Stimulated activated memory B cell treated with anti-CD40 and anti-IgM and Interleukin-4, amounts not matched to agents 10 μg/mL and 1 μg/mL and 100 μg/mL, for 72 hours (primary cell): ENCODE results near the gene LPAR1.

Experiments used
- ATAC-seq: fragments of 150-1000 bp; cut with Tn5 transposase; 2 replicates; pipeline ENCODE4 v1.10.0; 2021
- H3K27ac Mint-ChIP-seq: one replicate; pipeline ENCODE4 v1.8.0; 2022; ENCODE audit warnings: mild to moderate bottlenecking, mixed read lengths
- H3K27me3 Mint-ChIP-seq: one replicate; pipeline ENCODE4 v1.8.0; 2022; ENCODE audit warnings: mixed read lengths
- H3K36me3 Mint-ChIP-seq: one replicate; pipeline ENCODE4 v1.8.0; 2022; ENCODE audit warnings: mixed read lengths
- H3K4me1 Mint-ChIP-seq: one replicate; pipeline ENCODE4 v1.8.0; 2022; ENCODE audit warnings: mixed read lengths
- H3K4me3 Mint-ChIP-seq: one replicate; pipeline ENCODE4 v1.8.0; 2022; ENCODE audit warnings: mild to moderate bottlenecking, moderate library complexity, mixed read lengths
- H3K9me3 Mint-ChIP-seq: one replicate; pipeline ENCODE4 v1.8.0; 2022; ENCODE audit warnings: mixed read lengths

LPAR1 gene

GRCh38 chr9:111027798-111028197, 10.5 kb downstream of the LPAR1 start:
- H3K4me3 Mint-ChIP-seq = no peak overlapping the region
- no peak overlapping the region for H3K27ac Mint-ChIP-seq
- H3K4me1 Mint-ChIP-seq = no peaks in the 10 kb centered on the region
- no peak for ATAC-seq
- H3K27me3 Mint-ChIP-seq = no peaks in the 10 kb centered on the region
- no peaks in the 10 kb centered on the region for H3K36me3 Mint-ChIP-seq
- peaks cover 8% of the 10 kb centered on the region for H3K9me3 Mint-ChIP-seq

- no peaks in the 10 kb centered on the region for H3K27me3 Mint-ChIP-seq
- ATAC-seq = no peak
- no peak overlapping the region for H3K27ac Mint-ChIP-seq
- no peaks in the 10 kb centered on the region for H3K36me3 Mint-ChIP-seq
- H3K4me1 Mint-ChIP-seq = no peaks in the 10 kb centered on the region
- H3K9me3 Mint-ChIP-seq = peaks cover 8% of the 10 kb centered on the region
- no peak overlapping the region for H3K4me3 Mint-ChIP-seq
These were observed 15.1 kb downstream of the LPAR1 start for GRCh38 chr9:111023128-111023527.

DNA sequence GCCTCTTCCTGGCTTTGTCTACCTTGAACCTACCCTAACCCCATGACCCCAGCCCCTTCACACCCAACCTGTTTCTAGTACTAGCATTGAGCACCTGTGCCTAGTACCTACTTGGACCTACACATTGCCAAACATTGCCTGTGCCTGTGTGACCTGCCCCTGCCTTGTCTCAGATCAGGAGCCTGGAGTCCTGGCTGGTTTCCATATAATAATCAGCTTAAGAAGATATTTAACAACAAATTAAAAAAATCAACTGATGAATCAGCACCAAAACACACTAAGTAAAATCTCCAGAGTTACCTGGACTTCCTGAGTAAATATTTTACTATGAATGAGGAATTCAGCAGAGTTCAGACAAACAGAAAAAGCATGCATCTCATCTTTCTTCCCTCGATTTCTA, 17.7 kb downstream of the LPAR1 start:
- H3K27me3 Mint-ChIP-seq = no peaks in the 10 kb centered on the region

GRCh38 chr9:111016426-111017045, 21.7 kb downstream of the LPAR1 start:
- H3K27me3 Mint-ChIP-seq = no peaks in the 10 kb centered on the region
- H3K4me3 Mint-ChIP-seq = no peak overlapping the region
- H3K27ac Mint-ChIP-seq = no peak overlapping the region
- no peak for ATAC-seq
- H3K36me3 Mint-ChIP-seq = no peaks in the 10 kb centered on the region
- H3K9me3 Mint-ChIP-seq = peaks cover 2% of the 10 kb centered on the region
- no peaks in the 10 kb centered on the region for H3K4me1 Mint-ChIP-seq

More for the DNA sequence above, 17.7 kb downstream of the LPAR1 start:
- Mint-ChIP-seq H3K27ac (no peak overlapping the region), H3K36me3 (no peaks in the 10 kb centered on the region), H3K9me3 (peaks cover 8% of the 10 kb centered on the region), H3K4me3 (no peak overlapping the region), H3K4me1 (no peaks in the 10 kb centered on the region)
- ATAC-seq = no peak

- no peak for ATAC-seq
- no peaks in the 10 kb centered on the region for H3K27me3 Mint-ChIP-seq
These were observed 22.3 kb downstream of the LPAR1 start for GRCh38 chr9:111016016-111016415.

GRCh38 chr9:111013707-111014106, 24.6 kb downstream of the LPAR1 start:
- H3K27me3 Mint-ChIP-seq = no peaks in the 10 kb centered on the region
- ATAC-seq = no peak
- no peaks in the 10 kb centered on the region for H3K4me1 Mint-ChIP-seq
- no peaks in the 10 kb centered on the region for H3K36me3 Mint-ChIP-seq
- peaks cover 2% of the 10 kb centered on the region for H3K9me3 Mint-ChIP-seq
- H3K4me3 Mint-ChIP-seq = no peak overlapping the region
- no peak overlapping the region for H3K27ac Mint-ChIP-seq

More at GRCh38 chr9:111016016-111016415, 22.3 kb downstream of the LPAR1 start:
- Mint-ChIP-seq H3K9me3 (peaks cover 2% of the 10 kb centered on the region), H3K4me1 (no peaks in the 10 kb centered on the region), H3K27ac (no peak overlapping the region), H3K36me3 (no peaks in the 10 kb centered on the region), H3K4me3 (no peak overlapping the region)

DNA sequence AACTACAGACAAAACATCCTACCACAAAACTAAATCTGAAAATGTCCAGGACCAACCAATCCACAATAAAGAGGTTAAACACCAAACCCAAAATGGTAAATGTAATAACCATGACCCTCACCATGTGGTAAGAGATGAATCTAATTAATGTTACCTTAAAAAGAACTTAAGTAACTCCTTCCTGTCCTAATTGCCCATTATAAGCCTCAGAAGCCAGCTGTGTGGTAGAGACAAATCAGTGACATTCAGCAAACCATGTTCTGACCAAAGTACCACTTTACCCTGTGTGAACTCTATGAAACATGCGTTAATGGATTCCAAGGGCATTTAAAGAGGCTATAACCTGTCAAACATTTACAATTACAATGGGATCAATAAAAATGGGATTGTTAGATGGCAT, 25.0 kb downstream of the LPAR1 start:
- Mint-ChIP-seq H3K4me1 (no peaks in the 10 kb centered on the region), H3K27me3 (no peaks in the 10 kb centered on the region), H3K36me3 (no peaks in the 10 kb centered on the region), H3K9me3 (peaks cover 2% of the 10 kb centered on the region), H3K4me3 (no peak overlapping the region), H3K27ac (no peak overlapping the region)
- ATAC-seq = no peak

DNA sequence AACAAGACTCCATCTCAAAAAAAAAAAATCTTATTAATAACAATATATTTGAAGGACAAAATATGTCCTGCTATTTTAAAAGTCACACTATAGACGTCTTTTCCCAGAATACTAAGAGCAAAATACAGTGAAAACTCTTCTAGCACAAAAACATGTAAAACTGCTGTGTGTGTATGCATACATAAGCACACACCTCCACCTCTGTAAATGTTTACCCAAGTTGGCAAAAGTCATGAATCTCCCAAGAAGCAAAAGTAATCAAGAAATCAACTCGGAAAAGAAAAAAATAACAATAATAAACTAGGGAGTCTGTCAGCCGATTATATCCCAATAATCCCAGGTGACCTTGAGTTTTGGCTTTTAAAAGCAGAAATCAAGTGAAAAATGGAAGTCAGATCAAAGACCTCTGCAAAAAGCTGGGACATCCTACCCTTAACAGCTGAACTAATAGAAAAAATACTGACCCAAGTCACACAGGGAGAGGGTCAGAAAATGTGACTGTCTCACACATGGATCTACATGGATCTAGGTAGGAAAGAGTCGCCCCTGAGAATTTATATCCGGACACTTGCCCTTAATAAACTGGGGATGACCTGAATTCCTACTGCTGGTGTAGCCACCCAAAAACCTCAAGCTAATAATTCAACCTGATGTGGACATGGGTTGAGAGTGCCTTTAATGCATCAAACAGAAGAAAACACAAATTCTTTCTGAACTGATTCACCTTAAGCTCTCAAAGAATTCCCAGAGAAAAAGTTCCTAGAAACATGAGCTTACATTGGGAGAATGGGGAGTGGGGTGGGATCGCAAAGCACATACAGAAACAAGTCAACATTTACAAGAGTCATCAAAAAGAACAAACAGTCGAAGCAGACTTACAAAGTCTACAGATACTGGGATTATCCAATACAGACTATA, 29.9 kb downstream of the LPAR1 start:
- Mint-ChIP-seq H3K9me3 (peaks cover 9% of the 10 kb centered on the region), H3K4me1 (no peaks in the 10 kb centered on the region), H3K27me3 (no peaks in the 10 kb centered on the region), H3K36me3 (no peaks in the 10 kb centered on the region), H3K4me3 (no peak overlapping the region), H3K27ac (no peak overlapping the region)
- ATAC-seq = no peak

DNA sequence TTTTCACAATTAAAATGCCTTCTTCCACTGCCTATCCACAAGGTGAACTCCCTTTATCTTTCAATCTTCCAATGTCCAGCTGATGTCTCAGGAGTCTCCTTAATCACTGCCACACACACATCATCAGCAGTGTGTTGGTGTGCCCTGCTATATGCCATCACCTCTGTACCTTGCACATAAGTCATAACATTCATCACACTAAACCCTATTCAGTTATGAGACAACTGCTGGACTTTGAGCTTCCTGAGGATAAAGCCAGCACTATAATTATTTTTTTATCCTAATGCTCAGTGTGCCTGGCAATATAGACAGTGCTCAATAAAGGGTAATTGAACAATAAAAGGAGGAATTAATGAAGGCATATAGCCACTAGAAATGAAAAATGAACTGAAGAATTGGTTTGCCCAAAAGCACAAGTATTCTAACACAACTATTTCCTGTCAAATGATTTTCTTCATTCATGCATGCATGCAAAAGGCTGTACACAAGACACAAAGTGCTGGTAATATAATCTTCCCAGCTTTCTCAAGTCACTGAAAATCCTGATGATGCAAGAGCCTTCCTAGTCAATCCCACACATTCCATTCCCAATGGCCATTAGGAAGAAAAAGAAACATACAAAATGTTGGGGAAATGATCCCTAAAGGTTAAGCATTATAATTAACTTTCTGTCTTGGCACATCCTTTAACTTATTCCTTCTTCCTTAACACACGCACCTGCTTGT, 32.4 kb downstream of the LPAR1 start:
- H3K36me3 Mint-ChIP-seq = no peaks in the 10 kb centered on the region
- no peak overlapping the region for H3K27ac Mint-ChIP-seq
- peaks cover 6% of the 10 kb centered on the region for H3K9me3 Mint-ChIP-seq
- H3K27me3 Mint-ChIP-seq = no peaks in the 10 kb centered on the region
- H3K4me3 Mint-ChIP-seq = no peak overlapping the region
- no peaks in the 10 kb centered on the region for H3K4me1 Mint-ChIP-seq
- no peak for ATAC-seq

DNA sequence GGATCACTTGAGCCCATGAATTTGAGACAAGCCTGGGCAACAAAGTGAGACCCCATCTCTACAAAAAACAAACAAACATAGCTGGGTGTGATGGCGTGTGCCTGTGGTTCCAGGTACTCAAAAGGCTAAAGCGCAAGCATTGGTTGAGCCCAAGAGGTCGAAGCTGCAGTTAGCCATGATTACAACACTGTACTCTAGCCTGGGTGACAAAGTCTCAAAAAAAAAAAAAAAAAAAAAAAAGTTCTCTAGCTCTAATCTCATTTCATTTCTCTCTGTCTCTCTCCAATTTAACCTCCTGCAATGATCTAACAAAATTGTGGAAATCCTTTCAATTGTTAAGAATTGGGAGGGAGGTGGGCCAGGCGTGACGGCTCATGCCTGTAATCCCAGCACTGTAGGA, 33.3 kb downstream of the LPAR1 start:
- H3K27ac Mint-ChIP-seq = no peak overlapping the region
- H3K4me1 Mint-ChIP-seq = no peaks in the 10 kb centered on the region
- peaks cover 6% of the 10 kb centered on the region for H3K9me3 Mint-ChIP-seq
- H3K4me3 Mint-ChIP-seq = no peak overlapping the region
- no peaks in the 10 kb centered on the region for H3K36me3 Mint-ChIP-seq
- H3K27me3 Mint-ChIP-seq = no peaks in the 10 kb centered on the region
- no peak for ATAC-seq

DNA sequence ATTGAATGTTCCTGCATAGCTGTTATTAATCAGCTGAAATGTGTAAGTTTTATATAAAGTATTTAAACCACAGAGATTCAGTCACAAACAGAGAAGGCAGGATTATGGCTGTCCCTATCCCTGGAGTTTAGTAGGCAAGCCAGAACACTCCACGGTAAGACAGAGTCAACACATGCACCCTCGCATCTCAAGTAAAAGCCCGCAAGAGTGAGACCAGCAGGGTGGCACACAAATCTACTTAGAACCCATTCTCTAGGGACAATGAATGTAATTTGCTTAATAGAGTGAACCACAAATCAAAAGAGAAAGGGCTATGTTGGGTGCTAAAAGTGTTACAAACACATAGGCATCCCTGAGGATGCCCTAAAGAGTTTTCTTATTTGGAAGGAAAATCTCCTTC, 35.1 kb downstream of the LPAR1 start:
- no peaks in the 10 kb centered on the region for H3K27me3 Mint-ChIP-seq
- H3K4me3 Mint-ChIP-seq = no peak overlapping the region
- H3K36me3 Mint-ChIP-seq = no peaks in the 10 kb centered on the region
- peaks cover 6% of the 10 kb centered on the region for H3K9me3 Mint-ChIP-seq
- no peak for ATAC-seq
- H3K27ac Mint-ChIP-seq = no peak overlapping the region
- H3K4me1 Mint-ChIP-seq = no peaks in the 10 kb centered on the region

DNA sequence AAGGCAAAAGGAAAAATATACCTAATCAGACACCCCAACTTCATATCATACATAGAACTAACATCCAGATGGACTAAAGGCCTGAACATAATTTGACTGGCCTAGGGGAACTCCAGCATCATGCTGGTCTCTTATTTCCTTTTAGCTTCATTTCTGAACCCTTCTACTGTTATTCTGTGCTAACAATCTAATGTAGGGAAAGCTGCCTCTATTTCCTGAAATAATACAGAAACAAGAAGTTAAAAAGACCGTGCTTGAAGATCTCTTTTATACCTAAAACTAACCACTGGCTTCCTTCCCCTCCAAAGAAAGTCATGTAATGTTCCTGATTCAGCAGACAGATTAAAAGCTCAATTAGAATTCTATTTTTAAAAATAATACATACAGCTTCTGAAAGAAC, 36.7 kb downstream of the LPAR1 start:
- H3K9me3 Mint-ChIP-seq = peaks cover 6% of the 10 kb centered on the region

GRCh38 chr9:111000202-111000601, 38.1 kb downstream of the LPAR1 start:
- no peak for ATAC-seq
- H3K9me3 Mint-ChIP-seq = peaks cover 3% of the 10 kb centered on the region
- H3K4me1 Mint-ChIP-seq = no peaks in the 10 kb centered on the region
- H3K4me3 Mint-ChIP-seq = no peak overlapping the region
- H3K27ac Mint-ChIP-seq = no peak overlapping the region
- H3K27me3 Mint-ChIP-seq = no peaks in the 10 kb centered on the region
- no peaks in the 10 kb centered on the region for H3K36me3 Mint-ChIP-seq

More for the DNA sequence above, 36.7 kb downstream of the LPAR1 start:
- Mint-ChIP-seq H3K4me1 (no peaks in the 10 kb centered on the region), H3K36me3 (no peaks in the 10 kb centered on the region), H3K27me3 (no peaks in the 10 kb centered on the region), H3K27ac (no peak overlapping the region), H3K4me3 (no peak overlapping the region)
- no peak for ATAC-seq

DNA sequence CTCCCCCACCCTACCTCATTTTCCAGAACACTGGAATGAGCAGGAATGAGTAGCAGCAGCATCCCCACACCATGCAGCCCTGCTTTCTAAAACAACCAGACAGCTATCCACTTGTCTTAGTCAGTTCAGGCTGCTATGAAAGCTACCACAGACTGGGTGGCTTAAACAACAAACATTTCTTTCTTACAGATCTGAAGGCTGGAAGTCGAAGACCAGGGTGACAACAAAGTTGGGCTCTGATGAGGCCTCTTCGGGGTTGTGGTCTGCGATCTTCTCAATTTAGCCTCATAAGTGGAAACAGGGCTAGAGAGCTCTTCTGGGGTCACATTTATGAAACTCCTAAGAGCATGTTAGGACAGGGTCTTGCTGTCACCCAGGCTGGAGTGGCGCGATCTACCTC, 38.9 kb downstream of the LPAR1 start:
- H3K4me3 Mint-ChIP-seq = no peak overlapping the region
- H3K9me3 Mint-ChIP-seq = peaks cover under 1% of the 10 kb centered on the region
- no peak for ATAC-seq
- no peaks in the 10 kb centered on the region for H3K27me3 Mint-ChIP-seq
- no peaks in the 10 kb centered on the region for H3K36me3 Mint-ChIP-seq
- no peak overlapping the region for H3K27ac Mint-ChIP-seq
- no peaks in the 10 kb centered on the region for H3K4me1 Mint-ChIP-seq

DNA sequence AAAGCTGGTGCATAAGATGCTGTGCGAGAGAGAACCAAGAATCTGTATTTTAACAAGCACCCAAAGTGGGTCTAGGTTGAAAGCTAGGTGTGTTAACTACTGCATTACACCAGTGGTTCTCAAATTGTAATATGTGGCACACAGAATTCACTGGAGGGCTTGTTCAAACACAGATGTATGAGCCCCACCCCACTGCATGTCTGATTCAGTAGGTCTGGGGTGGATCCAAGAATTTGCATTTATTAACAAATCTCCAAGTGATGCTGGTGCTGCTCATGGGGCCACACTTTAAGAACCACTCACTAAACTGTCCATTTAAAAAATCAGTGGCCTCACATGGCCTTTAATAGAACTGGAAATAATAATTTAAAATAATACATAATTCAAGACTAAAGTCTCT, 40.4 kb downstream of the LPAR1 start:
- no peak for ATAC-seq
- Mint-ChIP-seq H3K9me3 (no peaks in the 10 kb centered on the region), H3K27ac (no peak overlapping the region), H3K4me3 (no peak overlapping the region), H3K4me1 (no peaks in the 10 kb centered on the region), H3K27me3 (no peaks in the 10 kb centered on the region), H3K36me3 (no peaks in the 10 kb centered on the region)
